Stimulated activated naive B cell treated with anti-CD40 and anti-IgM and Interleukin-4, amounts not matched to agents 10 μg/mL and 1 μg/mL and 100 μg/mL, for 72 hours (primary cell): ENCODE measurements around the gene FAM13C.
"Not testable (repeated sequence)": the region's sequence is repeated elsewhere in the genome, so short reads cannot be mapped to it uniquely, and the experiment has no call there.

Experiments
- ATAC-seq, 2 donors: fragments of 150-1000 bp; cut with Tn5 transposase; replicated peaks; 2 replicates each; pipeline ENCODE4 v1.10.0; 2021; ENCODE audit warnings: moderate library complexity in 1 of 2
- DNase-seq: peaks from one replicate; pipeline ENCODE4 v3.0.0; 2021
- H3K27ac Mint-ChIP-seq: one replicate; pipeline ENCODE4 v1.8.0; 2022; ENCODE audit warnings: mild to moderate bottlenecking, mixed read lengths
- H3K27me3 Mint-ChIP-seq, 2 donors: one replicate each; pipeline ENCODE4 v1.8.0; 2022; ENCODE audit warnings: mixed read lengths in 2 of 2
- H3K36me3 Mint-ChIP-seq, 2 donors: one replicate each; pipeline ENCODE4 v1.8.0; 2022; ENCODE audit warnings: mixed read lengths in 2 of 2, mild to moderate bottlenecking in 1 of 2
- H3K4me1 Mint-ChIP-seq, 2 donors: one replicate each; pipeline ENCODE4 v1.8.0; 2022; ENCODE audit warnings: mixed read lengths in 2 of 2, mild to moderate bottlenecking in 1 of 2
- H3K4me3 Mint-ChIP-seq, 2 donors: one replicate each; pipeline ENCODE4 v1.8.0; 2022; ENCODE audit warnings: mild to moderate bottlenecking in 2 of 2, mixed read lengths in 2 of 2, moderate library complexity in 1 of 2
- H3K9me3 Mint-ChIP-seq, 2 donors: one replicate each; pipeline ENCODE4 v1.8.0; 2022; ENCODE audit warnings: mixed read lengths in 2 of 2, mild to moderate bottlenecking in 1 of 2

Gene FAM13C

GRCh38 chr10:59362144-59362958, at the start of gene FAM13C:
Gene FAM13C, minus strand, starts transcription at chr10:59362549. Its CDS starts 89 bp downstream, at chr10:59362460.
- DNase-seq: peak; percentile 0
- no peaks in the 10 kb centered on the region for H3K9me3 Mint-ChIP-seq
- H3K36me3 Mint-ChIP-seq: no peaks in the 10 kb centered on the region
- no peak within 1 kb of the TSS for H3K27ac Mint-ChIP-seq
- H3K4me1 Mint-ChIP-seq: peaks cover 8 to 13% of the 10 kb centered on the region in 2 donors
- peak; percentile 51 to 68 for ATAC-seq
- peaks cover 19 to 34% of the 10 kb centered on the region in 2 donors for H3K27me3 Mint-ChIP-seq
- H3K4me3 Mint-ChIP-seq: peak within 1 kb of the TSS; percentile 26 to 45

- DNase-seq (no peak), ATAC-seq (no peak)
- Mint-ChIP-seq H3K36me3 (no peaks in the 10 kb centered on the region), H3K9me3 (peaks cover 3 to 12% of the 10 kb centered on the region in 2 donors), H3K4me3 (no peak overlapping the region), H3K4me1 (no peaks in the 10 kb centered on the region), H3K27me3 (no peaks in the 10 kb centered on the region), H3K27ac (no peak overlapping the region)
Measured at GRCh38 chr10:59405235-59405634, 42.9 kb upstream of the FAM13C start.

- Mint-ChIP-seq H3K4me3 (no peak overlapping the region), H3K27ac (no peak overlapping the region), H3K36me3 (no peaks in the 10 kb centered on the region), H3K27me3 (no peaks in the 10 kb centered on the region), H3K4me1 (no peaks in the 10 kb centered on the region), H3K9me3 (peaks cover 7 to 9% of the 10 kb centered on the region in 2 donors)
- ATAC-seq: no peak
- no peak for DNase-seq
Measured at GRCh38 chr10:59400214-59400613, 37.9 kb upstream of the FAM13C start.

GRCh38 chr10:59399329-59399728, 37.0 kb upstream of the FAM13C start:
- not testable (repeated sequence) for ATAC-seq, H3K9me3 Mint-ChIP-seq, H3K36me3 Mint-ChIP-seq, H3K4me1 Mint-ChIP-seq, DNase-seq, H3K27me3 Mint-ChIP-seq, H3K4me3 Mint-ChIP-seq, H3K27ac Mint-ChIP-seq

- no peaks in the 10 kb centered on the region for H3K27me3 Mint-ChIP-seq
- H3K27ac Mint-ChIP-seq: no peak overlapping the region
- H3K9me3 Mint-ChIP-seq: peaks cover 6 to 7% of the 10 kb centered on the region in 2 donors
- ATAC-seq (no peak), DNase-seq (no peak)
- H3K4me3 Mint-ChIP-seq: no peak overlapping the region
- no peaks in the 10 kb centered on the region for H3K36me3 Mint-ChIP-seq
- no peaks in the 10 kb centered on the region for H3K4me1 Mint-ChIP-seq
Measured at GRCh38 chr10:59397961-59398360, 35.6 kb upstream of the FAM13C start.

- H3K27ac Mint-ChIP-seq: no peak overlapping the region
- H3K36me3 Mint-ChIP-seq: no peaks in the 10 kb centered on the region
- ATAC-seq: no peak
- no peaks in the 10 kb centered on the region for H3K4me1 Mint-ChIP-seq
- H3K4me3 Mint-ChIP-seq: no peak overlapping the region
- DNase-seq: no peak
- no peaks in the 10 kb centered on the region for H3K27me3 Mint-ChIP-seq
- H3K9me3 Mint-ChIP-seq: peaks cover 6 to 7% of the 10 kb centered on the region in 2 donors
Measured at GRCh38 chr10:59395984-59396383, 33.6 kb upstream of the FAM13C start.

GRCh38 chr10:59393349-59393748, 31.0 kb upstream of the FAM13C start:
- Mint-ChIP-seq H3K4me3 (no peak overlapping the region), H3K36me3 (no peaks in the 10 kb centered on the region), H3K4me1 (no peaks in the 10 kb centered on the region), H3K27me3 (no peaks in the 10 kb centered on the region), H3K9me3 (no peaks in the 10 kb centered on the region), H3K27ac (no peak overlapping the region)
- DNase-seq (no peak), ATAC-seq (no peak)

GRCh38 chr10:59391060-59391459, 28.7 kb upstream of the FAM13C start:
- DNase-seq: no peak
- ATAC-seq: no peak
- no peaks in the 10 kb centered on the region for H3K4me1 Mint-ChIP-seq
- no peak overlapping the region for H3K27ac Mint-ChIP-seq
- H3K36me3 Mint-ChIP-seq: no peaks in the 10 kb centered on the region
- H3K4me3 Mint-ChIP-seq: no peak overlapping the region
- H3K27me3 Mint-ChIP-seq: no peaks in the 10 kb centered on the region
- H3K9me3 Mint-ChIP-seq: no peaks in the 10 kb centered on the region

GRCh38 chr10:59388671-59388976, 26.3 kb upstream of the FAM13C start:
- Mint-ChIP-seq H3K9me3 (no peaks in the 10 kb centered on the region), H3K27me3 (no peaks in the 10 kb centered on the region), H3K4me3 (no peak overlapping the region), H3K27ac (no peak overlapping the region), H3K4me1 (no peaks in the 10 kb centered on the region), H3K36me3 (no peaks in the 10 kb centered on the region)
- ATAC-seq: no peak
- no peak for DNase-seq

GRCh38 chr10:59387951-59388670, 25.8 kb upstream of the FAM13C start:
- H3K4me3 Mint-ChIP-seq: no peak overlapping the region
- no peaks in the 10 kb centered on the region for H3K36me3 Mint-ChIP-seq
- no peaks in the 10 kb centered on the region for H3K9me3 Mint-ChIP-seq
- H3K4me1 Mint-ChIP-seq: no peaks in the 10 kb centered on the region
- DNase-seq: no peak
- ATAC-seq: peak in 1 of 2 donors; percentile 20
- H3K27me3 Mint-ChIP-seq: no peaks in the 10 kb centered on the region
- no peak overlapping the region for H3K27ac Mint-ChIP-seq

- Mint-ChIP-seq H3K27ac (no peak overlapping the region), H3K36me3 (no peaks in the 10 kb centered on the region), H3K9me3 (no peaks in the 10 kb centered on the region), H3K4me3 (no peak overlapping the region), H3K27me3 (no peaks in the 10 kb centered on the region), H3K4me1 (no peaks in the 10 kb centered on the region)
- DNase-seq (no peak), ATAC-seq (no peak)
Measured at GRCh38 chr10:59384761-59385160, 22.4 kb upstream of the FAM13C start.

GRCh38 chr10:59383908-59384307, 21.6 kb upstream of the FAM13C start:
- DNase-seq (no peak), ATAC-seq (no peak)
- no peaks in the 10 kb centered on the region for H3K4me1 Mint-ChIP-seq
- no peak overlapping the region for H3K4me3 Mint-ChIP-seq
- H3K27me3 Mint-ChIP-seq: no peaks in the 10 kb centered on the region
- no peak overlapping the region for H3K27ac Mint-ChIP-seq
- no peaks in the 10 kb centered on the region for H3K36me3 Mint-ChIP-seq
- H3K9me3 Mint-ChIP-seq: no peaks in the 10 kb centered on the region

GRCh38 chr10:59383436-59383835, 21.1 kb upstream of the FAM13C start:
- no peak for ATAC-seq
- Mint-ChIP-seq H3K27ac (no peak overlapping the region), H3K4me3 (no peak overlapping the region), H3K4me1 (no peaks in the 10 kb centered on the region), H3K9me3 (no peaks in the 10 kb centered on the region), H3K27me3 (no peaks in the 10 kb centered on the region), H3K36me3 (no peaks in the 10 kb centered on the region)
- DNase-seq: no peak

- ATAC-seq (no peak), DNase-seq (no peak)
- Mint-ChIP-seq H3K4me1 (no peaks in the 10 kb centered on the region), H3K27ac (no peak overlapping the region), H3K9me3 (no peaks in the 10 kb centered on the region), H3K27me3 (no peaks in the 10 kb centered on the region), H3K4me3 (no peak overlapping the region), H3K36me3 (no peaks in the 10 kb centered on the region)
Measured at GRCh38 chr10:59382831-59383295, 20.5 kb upstream of the FAM13C start.

- Mint-ChIP-seq H3K9me3 (no peaks in the 10 kb centered on the region), H3K36me3 (no peaks in the 10 kb centered on the region), H3K27ac (no peak overlapping the region), H3K27me3 (no peaks in the 10 kb centered on the region), H3K4me1 (no peaks in the 10 kb centered on the region), H3K4me3 (no peak overlapping the region)
- ATAC-seq: no peak
- no peak for DNase-seq
Measured at GRCh38 chr10:59381687-59382086, 19.3 kb upstream of the FAM13C start.
